GM12872 (cell line): ENCODE results near the gene MBL2.

Experiments
- CTCF ChIP-seq: IDR thresholded peaks from 3 replicates; pipeline ENCODE4 v1.5.1; 2011; ENCODE audit warnings: low read depth, mild to moderate bottlenecking, low read length, moderate library complexity; ENCODE audit not compliant: insufficient read depth

MBL2 gene

DNA sequence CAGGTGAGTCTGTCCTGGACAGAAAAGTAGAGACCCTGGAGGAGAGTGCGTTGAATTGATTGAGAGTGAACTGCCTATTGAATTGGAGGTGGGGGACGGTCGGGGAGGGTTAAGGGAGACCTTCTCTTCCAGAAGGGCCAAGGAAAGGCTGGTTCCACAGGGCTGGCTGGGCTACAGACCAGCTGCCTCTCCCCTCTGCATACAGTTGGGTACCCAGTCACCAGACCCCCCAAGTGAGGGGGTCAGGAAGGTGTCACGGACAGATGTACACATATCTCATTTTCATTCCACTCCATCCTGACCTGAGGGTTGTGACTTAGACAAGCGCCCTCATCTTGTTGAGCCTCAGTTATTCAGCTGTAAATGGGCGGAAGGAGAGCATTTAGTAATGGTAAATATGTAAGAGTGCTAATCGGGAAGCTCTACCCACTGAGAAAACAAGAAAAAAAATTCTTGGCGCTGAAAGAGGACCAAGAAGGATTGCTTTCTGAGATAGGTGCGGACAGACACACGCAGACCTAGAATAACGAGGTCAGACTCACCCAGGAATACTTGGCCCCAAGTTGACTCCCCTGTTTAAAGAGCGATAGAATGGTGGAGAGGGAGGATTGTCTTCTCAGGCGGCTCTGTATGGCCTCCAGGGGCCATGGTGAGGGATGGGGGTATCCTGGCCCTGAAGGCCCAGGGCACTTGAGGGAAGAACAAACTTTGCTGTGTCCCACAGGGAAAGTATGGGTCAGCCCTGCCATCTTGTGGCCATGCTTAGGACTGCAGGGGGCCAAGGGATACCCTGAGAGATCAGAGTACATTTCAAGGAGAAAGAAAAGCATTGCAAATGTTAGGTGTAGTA, 7.2 kb upstream of the MBL2 start:
- peak; percentile 95 for TF ChIP-seq CTCF

GRCh38 chr10:52778511-52779392, 6.2 kb upstream of the MBL2 start:
- TF ChIP-seq CTCF: peak; percentile 53; the same call in 2 of the 3 replicates

DNA sequence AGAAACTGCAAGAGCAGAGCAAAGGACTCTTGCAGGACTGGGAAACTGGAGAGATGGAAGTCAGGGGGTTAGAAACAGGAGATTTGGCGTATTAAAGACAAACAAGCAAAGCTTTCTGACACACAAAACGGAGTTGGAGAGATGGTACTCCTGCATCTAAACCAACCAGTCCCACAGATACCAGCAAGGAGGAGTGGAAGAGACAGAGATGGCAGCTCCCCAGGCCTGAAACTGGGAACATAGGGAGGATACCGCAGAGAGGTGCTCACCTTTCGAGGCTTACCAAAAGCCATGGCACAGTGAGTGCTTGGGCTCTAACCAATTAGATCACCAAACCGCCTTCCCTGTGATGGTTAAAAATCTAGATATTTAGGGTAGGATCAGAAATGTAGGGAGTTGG, 4.8 kb upstream of the MBL2 start:
- TF ChIP-seq CTCF: no peak

DNA sequence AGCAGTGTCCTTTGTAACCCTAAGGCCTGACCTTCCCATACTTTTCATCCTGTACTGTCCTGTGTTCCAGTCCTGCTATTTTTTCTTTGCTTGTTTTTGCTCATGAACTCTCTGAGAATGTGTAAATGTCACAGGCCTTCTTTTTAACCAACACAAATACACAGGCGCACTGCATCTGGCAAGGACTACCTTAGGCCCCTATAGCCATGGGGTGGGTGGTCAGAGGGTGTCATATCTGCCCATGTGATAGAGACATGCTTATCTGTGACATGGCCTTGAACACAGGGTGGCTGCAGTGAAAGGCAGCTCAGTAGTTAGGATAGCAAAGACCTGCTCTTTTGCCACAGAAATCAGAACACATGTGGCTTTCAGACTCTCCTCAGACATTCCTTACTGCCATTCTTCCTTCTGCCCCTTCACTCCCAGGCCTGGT, 3.9 kb upstream of the MBL2 start:
- no peak for TF ChIP-seq CTCF

DNA sequence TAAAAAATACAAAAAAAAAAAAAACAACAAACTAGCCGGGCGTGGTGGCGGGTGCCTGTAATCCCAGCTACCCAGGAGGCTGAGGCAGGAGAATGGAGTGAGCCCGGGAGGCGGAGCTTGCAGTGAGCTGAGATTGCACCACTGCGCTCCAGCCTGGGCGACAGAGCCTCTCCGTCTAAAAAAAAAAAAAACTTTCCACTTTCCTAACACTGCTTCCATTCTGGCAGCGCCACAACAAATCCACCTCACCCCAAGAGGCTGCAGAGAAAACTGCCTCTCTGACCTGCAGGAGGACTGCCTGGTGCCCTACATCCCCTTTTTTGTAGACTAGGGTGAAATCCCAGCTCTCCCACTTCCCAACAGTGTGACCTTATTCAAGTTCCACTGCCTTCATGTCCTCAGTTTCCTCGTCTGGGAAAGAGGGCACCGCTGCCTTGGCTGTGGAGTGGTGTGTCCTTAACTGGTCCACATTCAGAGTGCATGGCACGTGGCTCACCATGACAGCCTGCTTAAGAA, 2.6 kb upstream of the MBL2 start:
- no peak for TF ChIP-seq CTCF

DNA sequence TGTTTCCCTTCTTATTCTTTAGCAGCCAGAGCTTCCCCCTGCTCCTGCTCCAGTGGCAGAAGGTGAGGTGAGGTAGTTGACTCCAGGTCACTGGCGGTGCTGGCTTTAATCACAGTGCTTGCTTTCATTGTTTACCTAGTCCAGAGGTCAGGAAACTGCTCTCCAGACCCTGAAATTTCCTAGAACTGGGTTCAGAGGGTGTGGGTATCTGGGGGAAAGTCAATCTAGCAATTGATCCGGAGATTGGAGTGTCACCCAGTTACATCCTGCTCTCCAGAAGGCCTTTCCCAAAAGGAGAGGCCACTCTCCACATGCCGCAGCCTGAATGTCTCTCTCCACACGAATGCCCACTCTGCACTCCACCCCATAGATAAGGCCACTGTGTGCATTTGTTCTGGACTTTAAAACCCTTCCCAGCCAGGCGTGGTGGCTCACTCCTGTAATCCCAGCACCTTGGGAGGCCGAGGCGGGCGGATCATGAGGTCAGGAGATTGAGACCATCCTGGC, 2.1 kb upstream of the MBL2 start:
- no peak for TF ChIP-seq CTCF

- no peak for TF ChIP-seq CTCF
Measured at GRCh38 chr10:52774182-52774581, 1.6 kb upstream of the MBL2 start.
